Epithelial cell of proximal tubule (primary cell): ENCODE measurements around the gene CRK. TPM values are rescaled to one million over a fixed set of nuclear protein-coding genes. Genes with fewer than 3 reads are reported as not detected.
"Not testable (repeated sequence)": the region's sequence is repeated elsewhere in the genome, so short reads cannot be mapped to it uniquely, and the experiment has no call there.

Experiments used
- DNase-seq: peaks from one replicate; pipeline ENCODE4 v3.0.0-alpha.2; 2011; ENCODE audit warnings: low read depth
- H3K4me3 ChIP-seq: 2 replicates; pipeline ENCODE4 v1.5.1; 2011; ENCODE audit warnings: low read depth, mild to moderate bottlenecking, low read length
- total RNA-seq: library from RNA; depleted of rRNA; stranded (reverse); fragments of >200 nt; gene quantifications from 2 replicates; pipeline ENCODE4 v1.2.3, GENCODE V29; 2015
- TF ChIP-seq, protein P1 (sequence below): conservative IDR thresholded peaks from 2 replicates; pipeline ENCODE4 v1.5.1; 2012; ENCODE audit warnings: low read depth, mild to moderate bottlenecking, low read length

The CRK gene
- total RNA-seq, 1 donor from 2014 or later: 57.1 TPM

DNA sequence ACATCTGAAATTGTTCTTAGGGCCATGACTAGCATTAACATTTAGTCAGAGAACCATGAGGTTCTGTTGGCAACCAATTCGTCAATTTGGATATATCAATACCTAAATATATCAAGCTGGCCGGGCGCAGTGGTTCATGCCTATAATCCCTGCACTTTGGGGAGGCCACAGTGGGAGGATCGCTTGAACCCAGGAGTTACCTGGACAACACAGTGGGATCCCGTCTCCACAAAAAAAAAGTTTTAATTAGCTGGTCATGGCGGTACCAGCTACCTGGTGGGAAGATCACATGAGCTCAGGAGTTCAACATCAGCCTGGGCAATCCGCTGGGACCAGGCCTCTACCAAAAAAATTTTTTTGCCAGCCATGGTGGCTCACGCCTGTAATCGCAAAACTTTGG, 64.5 kb downstream of the CRK start:
- DNase-seq: no peak
- H3K4me3 ChIP-seq: no peak overlapping the region
- TF ChIP-seq, protein P1, sequence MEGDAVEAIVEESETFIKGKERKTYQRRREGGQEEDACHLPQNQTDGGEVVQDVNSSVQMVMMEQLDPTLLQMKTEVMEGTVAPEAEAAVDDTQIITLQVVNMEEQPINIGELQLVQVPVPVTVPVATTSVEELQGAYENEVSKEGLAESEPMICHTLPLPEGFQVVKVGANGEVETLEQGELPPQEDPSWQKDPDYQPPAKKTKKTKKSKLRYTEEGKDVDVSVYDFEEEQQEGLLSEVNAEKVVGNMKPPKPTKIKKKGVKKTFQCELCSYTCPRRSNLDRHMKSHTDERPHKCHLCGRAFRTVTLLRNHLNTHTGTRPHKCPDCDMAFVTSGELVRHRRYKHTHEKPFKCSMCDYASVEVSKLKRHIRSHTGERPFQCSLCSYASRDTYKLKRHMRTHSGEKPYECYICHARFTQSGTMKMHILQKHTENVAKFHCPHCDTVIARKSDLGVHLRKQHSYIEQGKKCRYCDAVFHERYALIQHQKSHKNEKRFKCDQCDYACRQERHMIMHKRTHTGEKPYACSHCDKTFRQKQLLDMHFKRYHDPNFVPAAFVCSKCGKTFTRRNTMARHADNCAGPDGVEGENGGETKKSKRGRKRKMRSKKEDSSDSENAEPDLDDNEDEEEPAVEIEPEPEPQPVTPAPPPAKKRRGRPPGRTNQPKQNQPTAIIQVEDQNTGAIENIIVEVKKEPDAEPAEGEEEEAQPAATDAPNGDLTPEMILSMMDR: no peak

DNA sequence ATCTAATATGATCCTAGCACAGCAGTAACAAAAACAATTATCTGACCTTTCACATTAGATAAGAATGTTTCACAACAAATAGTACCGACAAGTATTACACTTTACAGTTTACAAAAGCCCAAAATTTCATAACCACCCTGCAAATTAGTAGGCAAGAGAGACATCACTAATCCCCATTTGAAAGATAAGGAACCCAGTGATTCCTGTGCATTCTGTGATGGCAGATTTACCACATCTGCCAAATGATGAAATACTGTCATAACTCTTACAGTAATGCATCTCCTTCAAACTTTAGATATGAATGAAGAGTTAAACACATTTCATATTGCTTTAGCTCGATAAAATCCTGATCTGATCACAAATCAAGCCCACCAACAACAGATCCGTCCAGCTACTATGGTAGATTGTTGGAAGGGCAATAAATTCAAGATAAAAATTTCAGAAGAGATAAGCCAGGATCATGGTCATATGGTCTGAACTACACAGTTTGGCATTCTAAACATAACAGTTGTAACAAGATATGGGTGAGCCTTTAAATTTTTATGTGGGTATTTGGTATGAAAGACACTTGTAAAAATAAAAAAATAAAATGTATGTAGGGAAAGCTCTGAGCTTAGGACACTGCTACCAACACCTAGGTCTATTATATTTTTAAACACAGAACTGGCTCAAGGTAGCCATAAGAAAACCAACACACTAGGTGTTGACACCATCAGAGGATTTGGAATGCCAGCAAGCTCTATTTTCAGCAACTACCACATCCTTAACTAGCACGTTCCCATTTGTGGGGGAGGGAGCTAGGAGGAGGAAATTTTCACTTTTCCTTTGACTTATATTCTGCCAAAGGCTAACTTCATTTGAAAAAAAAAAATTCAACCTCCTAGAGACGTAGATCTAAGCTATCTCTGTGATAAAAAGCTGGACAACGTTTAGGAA, 65.3 kb downstream of the CRK start:
- TF ChIP-seq, protein P1: no peak
- DNase-seq: no peak
- H3K4me3 ChIP-seq: no peak overlapping the region

DNA sequence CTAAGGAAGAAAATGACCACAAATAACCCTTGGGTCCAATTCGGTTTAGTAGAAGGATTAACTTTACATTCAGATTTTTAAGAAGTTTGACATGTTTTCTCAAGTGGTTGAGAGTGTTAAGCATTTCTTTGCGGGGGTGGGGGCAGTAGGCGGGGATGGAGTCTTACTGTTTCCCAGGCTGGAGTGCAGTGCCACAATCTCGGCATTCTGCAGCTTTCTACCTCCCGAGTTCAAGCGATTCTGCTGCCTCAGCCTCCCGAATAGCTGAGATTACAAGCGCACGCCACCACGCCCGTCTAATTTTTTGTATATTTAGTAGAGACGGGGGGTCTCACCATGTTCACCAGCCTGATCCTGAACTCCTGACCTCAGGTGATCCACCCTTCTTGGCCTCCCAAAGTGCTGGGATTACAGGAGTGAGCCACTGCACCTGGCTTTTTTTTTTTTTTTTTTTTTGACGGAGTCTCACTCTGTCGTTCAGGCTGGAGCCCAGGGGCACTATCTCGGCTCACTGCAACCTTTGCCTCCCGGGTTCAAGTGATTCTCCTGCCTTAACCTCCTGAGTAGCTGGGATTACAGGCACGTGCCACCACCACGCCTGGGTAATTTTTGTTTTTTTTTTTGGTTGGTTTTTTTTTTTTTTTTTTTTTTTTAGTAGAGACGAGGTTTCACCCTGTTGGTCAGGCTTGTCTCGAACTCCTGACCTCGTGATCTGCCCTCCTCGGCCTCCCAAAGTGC, 68.4 kb downstream of the CRK start:
- H3K4me3 ChIP-seq, DNase-seq: not testable (repeated sequence)

DNA sequence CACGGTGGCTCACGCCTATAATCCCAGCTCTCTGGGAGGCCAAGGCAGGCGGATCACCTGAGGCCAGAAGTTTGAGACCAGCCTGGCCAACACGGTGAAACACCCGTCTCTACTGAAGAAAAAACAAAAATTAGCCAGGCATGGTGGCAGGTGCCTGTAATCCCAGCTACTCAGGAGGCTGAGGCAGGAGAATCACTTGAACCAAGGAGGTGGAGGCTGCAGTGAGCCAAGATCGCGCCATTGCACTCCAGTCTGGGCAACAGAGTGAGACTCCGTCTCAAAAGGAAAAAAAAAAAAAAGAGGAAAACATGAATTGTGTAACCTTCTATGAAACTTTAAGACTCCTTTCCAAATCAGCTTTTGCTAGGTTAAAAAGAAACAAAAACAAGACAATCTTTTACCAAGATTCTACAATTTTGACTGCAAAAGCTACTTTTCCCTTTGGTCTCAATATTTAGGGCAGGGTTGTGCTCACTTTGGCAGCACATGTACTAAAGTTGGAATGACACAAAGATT, 69.3 kb downstream of the CRK start:
- H3K4me3 ChIP-seq, DNase-seq: not testable (repeated sequence)

DNA sequence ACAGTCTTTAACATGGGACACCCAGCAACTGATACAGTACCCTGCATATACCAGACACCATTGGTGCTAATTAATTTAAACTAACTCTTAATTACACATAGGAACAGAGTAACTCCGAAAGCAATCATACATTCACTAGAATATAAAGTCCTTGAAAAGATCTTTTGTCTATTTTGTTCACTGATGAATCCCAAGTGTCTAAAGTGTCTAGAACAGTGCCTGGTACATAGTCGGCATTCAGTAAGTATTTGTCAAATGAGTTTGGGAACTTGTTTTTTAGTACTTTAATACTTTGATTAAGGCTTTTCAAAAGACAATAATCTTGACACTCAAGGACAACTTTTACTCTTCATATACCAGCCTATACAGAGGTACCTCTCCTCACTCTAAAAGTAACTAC, 69.8 kb downstream of the CRK start:
- H3K4me3 ChIP-seq: no peak overlapping the region
- no peak for DNase-seq
- TF ChIP-seq, protein P1: no peak

DNA sequence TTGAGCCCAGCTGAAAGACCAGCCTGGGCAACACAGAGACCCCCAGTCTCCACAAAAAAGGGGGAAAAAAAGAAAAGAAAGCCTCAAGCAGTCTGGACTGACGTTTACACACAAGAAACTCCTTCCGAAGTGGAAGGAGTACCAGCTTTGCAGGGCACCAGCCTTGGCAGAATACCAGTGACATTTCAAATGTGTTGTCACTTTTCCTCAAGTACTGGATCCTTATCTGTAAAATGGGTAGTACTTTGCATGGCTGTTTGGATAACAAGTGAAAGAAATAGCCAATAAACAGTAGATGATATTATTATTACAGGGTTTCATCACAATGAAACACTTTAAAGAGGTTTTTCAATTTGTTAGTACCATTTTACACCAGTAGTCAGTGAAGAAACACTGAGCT, 70.2 kb downstream of the CRK start:
- no peak overlapping the region for H3K4me3 ChIP-seq
- TF ChIP-seq, protein P1: no peak

DNA sequence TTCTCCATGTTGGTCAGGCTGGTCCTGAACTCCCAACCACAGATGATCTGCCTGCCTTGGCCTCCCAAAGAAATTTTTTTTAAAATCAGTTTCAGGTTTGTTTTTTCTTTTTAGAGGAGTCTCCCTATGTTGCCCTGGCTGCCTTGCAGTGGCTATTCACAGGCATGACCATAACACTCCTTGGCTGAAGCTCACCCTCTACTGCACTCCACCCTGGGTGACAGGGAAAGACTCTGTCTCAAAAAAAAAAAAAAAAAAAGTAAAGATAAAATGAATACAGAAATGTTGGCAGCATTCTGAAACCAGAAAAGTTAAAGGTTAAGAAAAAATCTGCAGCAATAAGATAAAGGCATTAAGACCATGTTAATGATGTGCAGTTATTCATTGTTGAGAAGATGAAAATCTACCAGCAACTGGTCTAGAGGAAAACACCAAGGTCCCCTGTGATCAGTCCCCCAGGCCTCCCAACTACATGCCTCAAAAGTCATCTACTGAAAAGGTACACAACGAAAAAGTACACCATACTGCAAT, 71.1 kb downstream of the CRK start:
- no peak for DNase-seq
- H3K4me3 ChIP-seq: no peak overlapping the region
- TF ChIP-seq, protein P1: no peak

More for the DNA sequence above, 70.2 kb downstream of the CRK start:
- DNase-seq: no peak
